ENCODE results near the gene RRAS2.
"Not testable (repeated sequence)": the region's sequence is repeated elsewhere in the genome, so short reads cannot be mapped to it uniquely, and the experiment has no call there.

Gene RRAS2

GRCh38 chr11:14253421-14253820, 105.6 kb downstream of the RRAS2 start:
- no peak for DNase-seq

- DNase-seq = not testable (repeated sequence)
Observed at GRCh38 chr11:14252501-14252900, 106.5 kb downstream of the RRAS2 start.

- no peak for DNase-seq
Observed at GRCh38 chr11:14251754-14252153, 107.2 kb downstream of the RRAS2 start.

DNA sequence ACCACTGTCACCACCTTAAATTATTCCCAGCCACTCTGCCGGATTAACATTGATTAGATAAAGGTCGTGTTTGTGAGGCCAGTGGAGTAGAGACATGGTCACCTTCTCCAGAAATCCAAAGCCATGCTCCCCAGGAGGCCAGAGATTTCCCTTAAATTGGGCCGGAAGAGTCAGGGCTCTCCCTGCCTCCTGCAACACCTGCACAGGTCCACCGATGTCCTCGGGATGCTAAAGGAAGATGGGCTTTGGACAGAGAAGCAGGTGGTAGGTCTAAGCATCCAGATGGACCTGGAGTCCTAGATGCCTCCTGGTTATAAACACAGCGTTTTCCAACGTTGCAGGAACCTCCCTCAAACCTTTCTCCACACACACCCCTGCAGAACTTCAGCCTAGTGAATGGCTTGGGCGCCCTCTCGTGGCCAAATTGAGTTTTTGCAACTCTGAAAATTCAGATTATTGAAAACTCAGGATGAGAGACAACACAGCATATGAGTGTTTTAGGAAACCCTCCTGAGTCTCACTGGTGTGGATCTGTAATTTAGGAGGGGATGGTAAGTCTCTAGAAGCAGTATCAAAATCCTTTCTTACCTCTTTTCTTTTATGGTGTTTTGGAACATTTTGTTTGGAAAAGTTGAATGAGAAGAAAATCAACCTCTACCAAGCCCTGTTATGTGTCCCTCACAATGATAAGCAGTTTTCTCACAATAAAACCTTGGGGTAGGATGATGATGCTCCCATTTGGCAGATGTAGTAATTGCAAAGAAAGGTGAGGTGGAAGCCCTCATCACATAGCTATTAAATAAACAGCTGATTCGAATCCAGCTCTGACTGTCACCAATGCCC, 109.6 kb downstream of the RRAS2 start:
- peak; percentile 61 for DNase-seq

- DNase-seq = no peak
Observed at GRCh38 chr11:14248580-14248981, 110.4 kb downstream of the RRAS2 start.

GRCh38 chr11:14245444-14245843, 113.5 kb downstream of the RRAS2 start:
- no peak for DNase-seq

DNA sequence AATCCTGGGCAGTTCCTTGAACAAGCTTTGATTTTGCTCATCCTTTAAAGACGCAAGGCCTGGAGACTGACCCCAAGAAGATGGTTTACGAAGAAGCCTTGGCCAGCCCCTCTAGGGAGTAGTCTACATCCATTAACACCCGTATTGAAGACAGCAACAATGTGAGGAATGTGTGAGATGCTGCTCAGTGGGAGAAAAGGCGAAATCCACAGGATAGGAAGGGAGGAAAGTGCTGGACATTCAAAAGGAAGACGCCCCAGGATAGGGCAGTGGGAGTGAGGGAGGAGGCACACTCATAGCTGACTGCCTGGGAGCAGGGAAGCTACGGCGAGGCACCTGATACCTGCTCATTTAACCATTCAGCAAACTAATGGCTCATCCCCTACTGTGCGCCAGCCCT, 114.1 kb downstream of the RRAS2 start:
- no peak for DNase-seq

GRCh38 chr11:14242733-14243132, 116.2 kb downstream of the RRAS2 start:
- DNase-seq = no peak

DNA sequence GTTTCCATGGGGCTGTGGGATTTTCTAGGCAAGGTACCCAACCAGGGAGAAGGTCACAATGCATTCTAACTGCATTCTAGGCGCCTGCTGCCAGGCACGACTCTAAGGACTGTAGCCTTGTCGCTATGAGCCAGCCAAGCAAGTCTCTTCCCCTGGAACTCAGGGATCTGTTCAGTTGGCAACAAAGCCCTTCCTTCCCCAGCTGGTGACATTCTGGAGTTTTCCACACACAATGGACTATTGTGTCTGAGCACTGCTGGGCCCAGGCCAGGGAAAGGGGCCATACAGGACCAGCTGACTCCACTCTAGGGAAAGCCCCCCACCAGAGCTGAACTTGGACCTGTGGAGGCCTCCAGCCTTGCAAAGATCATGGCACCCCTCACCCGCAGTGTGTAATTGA, 116.8 kb downstream of the RRAS2 start:
- no peak for DNase-seq

DNA sequence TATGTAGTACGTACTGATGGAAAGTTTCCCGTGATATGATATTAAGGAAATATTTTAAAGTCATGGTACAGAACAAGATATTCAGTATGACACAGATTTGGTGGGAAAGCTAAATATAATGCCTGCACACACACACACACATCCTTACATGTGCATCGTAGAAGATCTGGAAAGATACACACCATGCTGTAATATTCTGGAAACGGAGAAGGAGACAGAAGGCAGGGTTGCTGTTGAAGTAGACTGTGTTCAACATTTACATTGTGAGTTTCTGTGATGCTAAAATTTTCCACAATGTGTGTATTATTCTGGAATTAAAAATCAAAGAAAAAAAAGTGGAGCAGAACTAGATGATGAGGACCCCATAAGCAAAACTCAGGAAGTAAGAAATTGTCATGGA, 118.0 kb downstream of the RRAS2 start:
- no peak for DNase-seq

- DNase-seq = no peak
Observed at GRCh38 chr11:14240221-14240620, 118.8 kb downstream of the RRAS2 start.

GRCh38 chr11:14237444-14237961, 121.5 kb downstream of the RRAS2 start:
- DNase-seq = no peak

- DNase-seq = no peak
Observed at GRCh38 chr11:14235701-14236100, 123.3 kb downstream of the RRAS2 start.

- DNase-seq = no peak
Observed at GRCh38 chr11:14234446-14234845, 124.5 kb downstream of the RRAS2 start.

DNA sequence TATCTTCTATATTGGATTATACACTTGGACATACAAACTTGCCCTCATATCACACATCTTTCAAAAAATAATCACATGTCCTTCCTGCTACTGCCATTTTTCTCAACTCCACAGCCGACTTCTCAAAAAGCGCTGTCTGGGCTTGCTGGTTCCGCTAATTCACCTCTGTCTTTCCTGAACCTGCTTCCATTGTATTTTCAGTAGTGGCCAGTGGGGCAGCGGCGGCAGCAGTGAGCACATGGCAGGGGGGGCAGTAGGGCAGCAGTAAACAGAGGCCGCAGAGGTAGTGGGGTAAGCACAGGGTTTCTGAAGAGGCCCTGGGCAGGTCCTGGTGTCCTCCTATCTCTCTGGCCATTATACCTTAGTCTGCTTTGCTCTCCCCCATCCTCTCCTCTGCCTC, 126.3 kb downstream of the RRAS2 start:
- DNase-seq = no peak

DNA sequence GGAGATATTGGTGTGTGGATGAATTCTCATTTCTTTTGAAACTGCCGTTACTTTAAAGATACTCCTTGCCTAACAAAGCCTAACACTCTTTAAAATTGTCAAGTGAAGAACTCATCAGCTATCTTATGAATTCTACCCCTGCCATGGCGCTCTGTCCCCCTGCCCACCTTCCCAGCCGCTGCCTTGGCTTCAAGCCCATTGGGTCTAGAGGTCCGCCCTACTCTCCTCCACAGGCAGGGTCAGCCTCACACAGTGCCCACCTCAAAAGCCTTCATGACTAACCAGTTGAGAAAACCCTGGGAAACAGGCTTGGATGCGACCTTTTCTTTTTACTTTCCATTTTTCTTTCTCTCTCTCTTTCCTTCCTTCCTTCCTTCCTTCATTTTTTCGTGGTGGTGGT, 128.6 kb downstream of the RRAS2 start:
- DNase-seq = no peak

- DNase-seq = no peak
Observed at GRCh38 chr11:14229472-14229871, 129.5 kb downstream of the RRAS2 start.

- DNase-seq = no peak
Observed at GRCh38 chr11:14228356-14228755, 130.6 kb downstream of the RRAS2 start.

Measured in stimulated activated naive CD4-positive, alpha-beta T cell treated with Interleukin-2 at 50 U/mL for 16 hours (primary cell).